Gastrocnemius medialis (tissue), 4 donors: Measurements from ENCODE around the gene PRSS33. TPM values are rescaled to one million over a fixed set of nuclear protein-coding genes. Genes with fewer than 3 reads are reported as not detected.

Source experiments
- ATAC-seq, 2 donors: fragments of 150-250 bp; one replicate each; pipeline ENCODE4 v1.9.1; 2016
- DNase-seq, 2 donors: peaks; one replicate each; pipeline ENCODE4 v3.0.0-alpha.2; 2019
- H3K27ac ChIP-seq, 4 donors: fragments of 200-600 bp; sonication (generic); 1 replicate in 1 of 4; 2 replicates in 3 of 4; pipeline ENCODE4 v1.5.1; 2016 to 2018; ENCODE audit warnings: mild to moderate bottlenecking in 2 of 4, moderate library complexity in 1 of 4
- H3K27me3 ChIP-seq, 3 donors: fragments of 200-600 bp; sonication (generic) in 2 of 3; 1 replicate in 1 of 3; 2 replicates in 2 of 3; pipeline versions ENCODE4 v1.5.1 to v1.6.0; 2016 to 2019; ENCODE audit warnings: mild to moderate bottlenecking in 1 of 3, moderate library complexity in 1 of 3
- H3K36me3 ChIP-seq, 2 donors: fragments of 200-600 bp; sonication (generic) in 1 of 2; one replicate each; pipeline ENCODE4 v1.5.1; 2017 to 2018
- H3K4me1 ChIP-seq, 2 donors: fragments of 200-600 bp; sonication (generic) in 1 of 2; one replicate each; pipeline ENCODE4 v1.5.1; 2016 to 2017; ENCODE audit warnings: mild to moderate bottlenecking in 2 of 2
- H3K4me3 ChIP-seq, 4 donors: fragments of 200-600 bp; sonication (generic) in 3 of 4; 1 replicate in 1 of 4; 2 replicates in 3 of 4; pipeline ENCODE4 v1.5.1; 2016 to 2019; ENCODE audit warnings: mild to moderate bottlenecking in 2 of 4
- H3K9me3 ChIP-seq, 3 donors: fragments of 200-600 bp; sonication (generic) in 2 of 3; 1 replicate in 1 of 3; 2 replicates in 2 of 3; pipeline ENCODE4 v1.5.1; 2016 to 2019
- POLR2A ChIP-seq, 2 donors: fragments of 450-650 bp; IDR thresholded peaks; one replicate each; pipeline ENCODE4 v1.6.1; 2017; ENCODE audit warnings: antibody characterized with exemption in 2 of 2, mild to moderate bottlenecking in 2 of 2, moderate library complexity in 2 of 2
- in situ Hi-C, 4 donors: fragments of 200-750 bp; cut with MboI; loops; one replicate each; pipeline versions ENCODE4 v1.15.0 to v1.8.0; 2017; ENCODE audit warnings: low sequenced_read_pairs in 4 of 4
- intact Hi-C: fragments of 100-400 bp; cut with DNase I; formaldehyde crosslinking; loops from one replicate; pipeline ENCODE4 v1.15.1; 2023; ENCODE audit warnings: low total_unique reads
- total RNA-seq, 4 donors: library from RNA; depleted of rRNA; stranded (reverse); fragments of >200 nt; gene quantifications; one replicate each; pipeline versions ENCODE4 v1.1.0 to v1.2.3, GENCODE V29; 2016
- TF ChIP-seq, protein P1 (sequence below), 5 experiments: fragments of 450-650 bp in 3 of 5; fragments of 200-600 bp in 2 of 5; sonication (generic) in 2 of 5; IDR thresholded peaks in 4 of 5; conservative IDR thresholded peaks in 1 of 5; 1 replicate in 4 of 5; 2 replicates in 1 of 5; pipeline ENCODE4 v1.5.1; 2016 to 2019; ENCODE audit warnings: antibody characterized with exemption in 5 of 5, mild to moderate bottlenecking in 3 of 5, moderate library complexity in 3 of 5

PRSS33 gene
- total RNA-seq, 4 donors from 2014 or later: not detected

DNA sequence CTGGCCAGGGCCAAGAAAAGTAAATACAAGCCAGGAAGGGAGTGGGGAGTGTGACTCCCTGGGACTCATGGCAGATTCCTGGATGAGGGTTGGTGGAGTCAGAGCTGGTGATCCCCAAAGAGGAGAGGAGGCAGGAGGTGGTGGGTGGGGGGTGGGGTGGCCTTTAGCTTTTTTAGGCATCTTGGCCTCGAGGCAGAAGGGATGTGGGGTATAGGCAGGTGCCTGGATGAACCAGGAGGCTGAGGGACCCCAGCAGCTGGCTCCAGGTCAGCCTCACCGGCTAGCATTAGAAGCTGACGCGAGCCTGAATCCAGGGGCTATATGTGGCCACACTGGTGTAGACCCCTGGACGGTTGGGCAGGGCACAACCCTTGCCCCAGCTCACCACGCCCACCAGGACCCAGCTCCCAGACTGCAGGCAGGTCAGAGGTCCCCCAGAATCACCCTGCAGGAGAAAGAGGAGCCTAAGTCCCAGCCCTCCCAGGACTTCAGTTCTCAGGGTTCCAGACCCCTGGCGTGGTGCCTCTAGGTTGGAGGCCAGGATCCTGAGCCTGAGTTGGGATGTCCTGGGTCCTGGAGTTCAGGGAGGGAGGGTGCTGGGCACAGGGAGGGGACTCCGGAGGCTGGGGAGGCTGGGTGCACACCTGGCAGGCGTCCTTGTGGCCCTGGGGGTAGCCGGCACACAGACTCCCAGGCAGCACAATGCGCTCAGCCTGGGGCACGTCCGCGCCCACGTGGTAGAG, 2.8 kb downstream of the PRSS33 start:
- H3K9me3 ChIP-seq: no peaks in the 10 kb centered on the region
- no peaks in the 10 kb centered on the region for H3K36me3 ChIP-seq
- intact Hi-C loops (no loop called here), in situ Hi-C loops (no loop called here)
- peak overlapping the region in 3 of 4 donors; percentile 26 to 35 (median 28) for H3K4me3 ChIP-seq
- TF ChIP-seq, protein P1, sequence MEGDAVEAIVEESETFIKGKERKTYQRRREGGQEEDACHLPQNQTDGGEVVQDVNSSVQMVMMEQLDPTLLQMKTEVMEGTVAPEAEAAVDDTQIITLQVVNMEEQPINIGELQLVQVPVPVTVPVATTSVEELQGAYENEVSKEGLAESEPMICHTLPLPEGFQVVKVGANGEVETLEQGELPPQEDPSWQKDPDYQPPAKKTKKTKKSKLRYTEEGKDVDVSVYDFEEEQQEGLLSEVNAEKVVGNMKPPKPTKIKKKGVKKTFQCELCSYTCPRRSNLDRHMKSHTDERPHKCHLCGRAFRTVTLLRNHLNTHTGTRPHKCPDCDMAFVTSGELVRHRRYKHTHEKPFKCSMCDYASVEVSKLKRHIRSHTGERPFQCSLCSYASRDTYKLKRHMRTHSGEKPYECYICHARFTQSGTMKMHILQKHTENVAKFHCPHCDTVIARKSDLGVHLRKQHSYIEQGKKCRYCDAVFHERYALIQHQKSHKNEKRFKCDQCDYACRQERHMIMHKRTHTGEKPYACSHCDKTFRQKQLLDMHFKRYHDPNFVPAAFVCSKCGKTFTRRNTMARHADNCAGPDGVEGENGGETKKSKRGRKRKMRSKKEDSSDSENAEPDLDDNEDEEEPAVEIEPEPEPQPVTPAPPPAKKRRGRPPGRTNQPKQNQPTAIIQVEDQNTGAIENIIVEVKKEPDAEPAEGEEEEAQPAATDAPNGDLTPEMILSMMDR (IDR thresholded peaks at IDR 0.05 in 4 of 5, conservative IDR thresholded peaks at IDR 0.05 in 1 of 5): no peak
- TF ChIP-seq POLR2A (IDR thresholded peaks at IDR 0.05): no peak
- H3K27ac ChIP-seq: no peak overlapping the region
- H3K4me1 ChIP-seq: peaks cover 0 to 1% of the 10 kb centered on the region in 2 donors
- DNase-seq: no peak
- H3K27me3 ChIP-seq: peaks cover 32 to 43% (median 40%) of the 10 kb centered on the region in 3 donors
- no peak for ATAC-seq

DNA sequence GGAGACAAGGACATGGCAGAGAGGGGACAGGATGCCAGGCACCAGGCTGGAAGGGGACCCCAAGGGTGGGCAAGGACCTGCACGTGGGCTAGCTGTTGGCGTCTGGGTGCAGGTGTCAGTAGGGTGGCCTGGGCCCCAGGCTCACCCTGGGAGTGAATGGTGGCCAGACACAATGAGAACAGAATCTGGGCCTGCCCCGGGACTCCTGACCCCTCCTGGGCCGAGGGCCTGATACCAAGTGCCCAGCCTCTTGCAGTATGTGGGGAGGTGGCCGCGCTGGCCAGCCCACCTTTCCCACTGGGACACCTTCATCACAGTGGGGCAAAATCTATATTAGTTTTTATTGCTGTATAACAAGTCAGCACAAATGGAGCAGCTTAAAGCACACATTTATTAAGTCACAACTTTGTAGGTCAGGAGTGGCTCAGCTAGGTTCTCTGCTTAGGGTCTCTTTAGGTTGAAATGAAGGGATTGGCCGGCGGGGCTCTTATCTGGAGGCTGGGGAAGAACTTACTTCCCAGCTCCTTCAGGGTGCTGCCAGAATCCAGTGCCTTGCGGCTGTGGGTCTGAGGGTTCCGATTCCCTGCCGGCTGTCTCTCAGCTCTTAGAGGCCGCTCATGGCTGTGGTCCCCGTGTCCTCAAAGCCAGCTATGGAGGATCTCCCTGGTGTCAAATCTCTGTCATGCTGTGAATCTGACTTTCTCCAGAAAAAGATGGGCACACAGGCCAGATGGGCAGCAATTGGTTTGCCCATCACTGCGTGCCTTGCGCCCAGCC, 3.6 kb downstream of the PRSS33 start:
- peaks cover 1 to 9% of the 10 kb centered on the region in 2 donors for H3K4me1 ChIP-seq
- no peak overlapping the region for H3K4me3 ChIP-seq
- H3K27ac ChIP-seq: no peak overlapping the region
- no peak for TF ChIP-seq POLR2A (IDR thresholded peaks at IDR 0.05)
- TF ChIP-seq, protein P1 (IDR thresholded peaks at IDR 0.05 in 4 of 5, conservative IDR thresholded peaks at IDR 0.05 in 1 of 5): no peak
- DNase-seq (no peak), ATAC-seq (no peak)
- intact Hi-C loops: no loop called here
- H3K36me3 ChIP-seq: no peaks in the 10 kb centered on the region
- in situ Hi-C loops: no loop called here
- no peaks in the 10 kb centered on the region for H3K9me3 ChIP-seq
- H3K27me3 ChIP-seq: peaks cover 28 to 35% (median 35%) of the 10 kb centered on the region in 3 donors

DNA sequence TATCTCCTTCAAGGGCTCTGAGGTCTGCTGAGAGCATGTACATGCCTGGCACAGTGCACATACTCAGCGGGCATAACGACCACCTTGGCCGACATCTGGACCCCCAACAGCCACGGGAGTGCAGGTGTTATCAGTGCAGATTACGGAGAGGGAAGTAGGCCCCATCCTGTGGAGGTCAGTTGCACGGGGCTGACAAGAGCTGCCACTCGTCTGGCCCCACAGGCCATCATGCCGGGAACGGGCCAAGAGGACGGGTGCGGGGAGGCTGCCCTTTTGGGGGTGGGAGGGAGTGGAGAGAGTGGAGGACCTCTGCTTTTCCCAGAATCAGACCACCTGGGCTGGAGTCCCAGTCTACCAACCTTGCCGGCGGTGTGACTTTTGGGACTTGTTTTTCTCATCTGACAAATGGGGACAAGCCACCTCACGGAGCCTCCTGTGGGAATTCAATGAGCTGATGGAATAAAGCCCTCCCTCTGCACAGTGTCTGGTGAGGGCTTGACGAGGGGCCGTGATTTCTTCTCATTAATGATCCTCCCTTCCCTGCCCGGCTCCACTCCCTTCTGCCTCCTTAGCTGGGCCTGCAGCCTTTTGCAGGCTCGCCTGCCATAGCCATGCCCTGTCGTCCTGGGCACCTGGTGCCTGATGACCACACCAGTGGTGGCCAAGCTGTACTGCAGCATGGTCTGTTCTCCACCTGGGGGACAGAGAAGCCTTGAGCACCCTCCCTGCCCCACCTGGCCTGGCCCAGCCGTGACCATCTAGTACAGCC, 4.6 kb downstream of the PRSS33 start:
- peaks cover 9 to 17% of the 10 kb centered on the region in 2 donors for H3K4me1 ChIP-seq
- peaks cover 25 to 28% (median 28%) of the 10 kb centered on the region in 3 donors for H3K27me3 ChIP-seq
- DNase-seq: no peak
- no peak overlapping the region for H3K4me3 ChIP-seq
- no peaks in the 10 kb centered on the region for H3K36me3 ChIP-seq
- no peak for ATAC-seq
- intact Hi-C loops: no loop called here
- no peak for TF ChIP-seq POLR2A (IDR thresholded peaks at IDR 0.05)
- TF ChIP-seq, protein P1 (IDR thresholded peaks at IDR 0.05 in 4 of 5, conservative IDR thresholded peaks at IDR 0.05 in 1 of 5): no peak
- no peak overlapping the region for H3K27ac ChIP-seq
- in situ Hi-C loops: no loop called here
- H3K9me3 ChIP-seq: no peaks in the 10 kb centered on the region

DNA sequence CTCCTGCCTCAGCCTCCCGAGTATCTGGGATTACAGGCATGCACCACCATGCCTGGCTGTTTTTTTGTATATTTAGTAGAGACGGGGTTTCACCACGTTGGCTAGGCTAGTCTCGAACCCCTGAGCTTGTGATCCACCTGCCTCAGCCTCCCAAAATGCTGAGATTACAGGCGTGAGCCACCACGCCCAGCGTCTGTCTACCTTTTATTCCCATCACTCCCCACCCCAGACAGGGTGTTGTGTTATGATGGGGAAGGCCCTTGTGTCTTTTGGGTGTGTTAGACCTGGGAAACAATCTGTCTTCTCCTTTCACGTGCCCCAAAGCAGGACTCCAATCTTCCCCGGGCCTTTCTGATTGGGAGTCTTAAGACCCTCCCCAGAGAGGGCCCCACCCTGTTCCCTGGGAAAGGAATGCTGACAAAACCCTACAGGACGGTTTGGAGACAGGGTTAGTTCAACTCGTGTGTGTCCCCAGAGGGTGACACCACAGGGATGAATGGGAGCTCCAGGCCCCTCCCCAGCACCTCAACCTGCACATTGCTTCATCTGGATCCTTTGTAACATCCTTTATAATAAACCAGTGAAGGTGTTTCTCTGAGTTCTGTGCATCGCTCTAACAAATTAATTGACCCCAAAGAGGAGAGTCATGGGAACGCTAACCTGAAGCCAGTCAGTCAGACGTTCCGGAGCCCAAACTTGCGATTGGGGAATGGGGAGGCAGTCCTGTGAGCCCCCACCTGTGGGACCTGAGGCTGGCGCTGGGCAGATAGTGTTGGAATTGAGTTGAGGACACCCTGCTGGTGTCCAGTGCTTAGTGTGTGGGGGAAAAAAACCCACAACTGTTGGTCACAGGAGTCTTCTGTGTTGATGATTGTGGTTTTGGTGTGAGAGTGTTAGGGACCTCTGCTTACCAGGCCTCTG, 7.1 kb downstream of the PRSS33 start:
- no peaks in the 10 kb centered on the region for H3K9me3 ChIP-seq
- ATAC-seq (no peak), DNase-seq (no peak)
- no peak overlapping the region for H3K27ac ChIP-seq
- H3K27me3 ChIP-seq: peaks cover 8 to 9% (median 8%) of the 10 kb centered on the region in 3 donors
- TF ChIP-seq POLR2A (IDR thresholded peaks at IDR 0.05): no peak
- TF ChIP-seq, protein P1 (IDR thresholded peaks at IDR 0.05 in 4 of 5, conservative IDR thresholded peaks at IDR 0.05 in 1 of 5): no peak
- no peak overlapping the region for H3K4me3 ChIP-seq
- in situ Hi-C loops: no loop called here
- H3K4me1 ChIP-seq: peaks cover 22 to 28% of the 10 kb centered on the region in 2 donors
- peaks cover 0 to 2% of the 10 kb centered on the region in 2 donors for H3K36me3 ChIP-seq
- intact Hi-C loops: loop anchor here (5.0 kb wide), 1 partner anchor 87 kb away; no protein-coding TSS in a partner anchor
